Measurements from ENCODE around the gene KRABD2.

Gene KRABD2

DNA sequence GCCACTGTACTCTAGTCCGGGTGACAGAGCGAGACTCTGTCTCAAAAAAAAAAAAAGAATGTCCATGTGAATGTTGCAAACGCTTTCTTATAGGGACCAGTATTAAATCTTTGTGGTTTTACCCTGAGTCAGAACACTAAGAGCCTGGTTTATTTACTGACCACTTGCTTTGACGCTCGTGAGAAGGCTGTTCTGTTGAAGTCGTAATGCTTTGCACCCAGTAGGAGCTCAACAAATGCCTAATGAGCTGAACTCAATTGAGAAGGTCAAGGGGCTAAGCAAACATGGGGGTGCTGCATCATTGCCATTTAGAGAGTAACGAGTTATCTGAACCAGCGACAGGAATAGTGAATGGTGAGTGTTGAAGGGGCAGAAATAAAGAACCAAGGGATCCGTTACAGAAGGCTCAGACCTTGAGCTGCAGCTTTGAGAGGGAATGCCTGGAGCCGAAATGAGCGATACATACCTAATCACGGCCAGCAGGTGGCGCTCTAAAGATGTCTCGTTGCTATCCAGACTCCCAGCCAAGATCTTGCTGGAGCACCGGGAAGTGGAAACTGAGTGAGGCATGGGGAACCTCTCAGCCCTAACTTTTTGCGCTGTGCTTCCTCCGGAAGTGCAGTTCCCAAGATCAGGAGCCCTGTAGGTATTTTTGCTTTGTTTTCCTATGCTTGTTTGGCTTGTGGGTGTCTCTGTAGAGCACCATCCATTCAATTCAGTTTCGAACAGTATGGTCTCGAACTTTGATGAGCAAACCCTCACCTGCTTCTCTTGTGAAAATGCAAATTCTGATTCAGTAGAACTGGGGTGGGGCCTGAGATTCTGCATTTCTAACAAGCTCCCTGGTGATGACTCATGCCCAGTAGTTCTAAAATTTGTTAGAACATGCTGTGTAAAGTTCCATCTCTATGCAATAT is 33.7 kb upstream of the KRABD2 start:
- Mint-ChIP-seq H3K27ac (no peak overlapping the region), H3K36me3 (no peaks in the 10 kb centered on the region), H3K27me3 (peaks cover 6% of the 10 kb centered on the region), H3K4me1 (ENCODE audit: unreplicated experiment) (peaks cover 5% of the 10 kb centered on the region), H3K9me3 (no peaks in the 10 kb centered on the region), H3K4me3 (no peak overlapping the region)
- peak; percentile 90 for TF ChIP-seq CTCF (conservative IDR thresholded peaks at IDR 0.05)
- peak; percentile 88 for DNase-seq (ENCODE audit: extremely low spot score, unreplicated experiment)

DNA sequence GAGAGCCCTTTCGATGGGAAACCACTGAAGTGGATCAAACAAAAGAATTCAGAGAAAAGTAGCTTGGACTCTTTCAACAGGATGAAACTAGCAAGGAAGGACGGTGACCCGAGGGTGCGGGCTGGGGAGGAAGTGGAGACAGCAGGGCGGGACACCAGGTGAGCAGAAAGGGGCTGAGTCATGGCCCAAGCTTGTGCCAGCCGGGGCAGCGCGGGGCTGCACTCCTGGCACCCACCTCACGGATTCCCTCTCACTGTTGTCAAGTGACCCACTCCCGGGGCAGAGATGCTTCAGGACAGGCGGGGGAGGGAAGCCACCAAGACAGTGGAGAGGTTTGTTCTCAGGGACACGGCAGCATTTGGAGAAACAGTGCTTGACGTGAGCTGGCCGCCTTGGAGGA is 31.9 kb upstream of the KRABD2 start:
- Mint-ChIP-seq H3K27ac (no peak overlapping the region), H3K4me3 (no peak overlapping the region), H3K9me3 (no peaks in the 10 kb centered on the region), H3K27me3 (peaks cover 4% of the 10 kb centered on the region), H3K4me1 (ENCODE audit: unreplicated experiment) (peaks cover 5% of the 10 kb centered on the region), H3K36me3 (no peaks in the 10 kb centered on the region)
- no peak for DNase-seq (ENCODE audit: extremely low spot score, unreplicated experiment)
- TF ChIP-seq CTCF (conservative IDR thresholded peaks at IDR 0.05), result no peak

GRCh38 chr17:8406174-8406573 is 29.7 kb upstream of the KRABD2 start:
- TF ChIP-seq CTCF (conservative IDR thresholded peaks at IDR 0.05), result no peak
- Mint-ChIP-seq H3K27ac (no peak overlapping the region), H3K36me3 (no peaks in the 10 kb centered on the region), H3K9me3 (no peaks in the 10 kb centered on the region), H3K4me3 (no peak overlapping the region), H3K27me3 (peaks cover 7% of the 10 kb centered on the region), H3K4me1 (ENCODE audit: unreplicated experiment) (peaks cover 5% of the 10 kb centered on the region)
- DNase-seq (ENCODE audit: extremely low spot score, unreplicated experiment), result no peak

GRCh38 chr17:8405499-8406016 is 29.1 kb upstream of the KRABD2 start:
- no peak overlapping the region for H3K27ac Mint-ChIP-seq
- no peaks in the 10 kb centered on the region for H3K9me3 Mint-ChIP-seq
- no peak for TF ChIP-seq CTCF (conservative IDR thresholded peaks at IDR 0.05)
- H3K36me3 Mint-ChIP-seq, result no peaks in the 10 kb centered on the region
- DNase-seq (ENCODE audit: extremely low spot score, unreplicated experiment), result no peak
- peaks cover 13% of the 10 kb centered on the region for H3K27me3 Mint-ChIP-seq
- H3K4me1 Mint-ChIP-seq (ENCODE audit: unreplicated experiment), result peaks cover 5% of the 10 kb centered on the region
- no peak overlapping the region for H3K4me3 Mint-ChIP-seq

DNA sequence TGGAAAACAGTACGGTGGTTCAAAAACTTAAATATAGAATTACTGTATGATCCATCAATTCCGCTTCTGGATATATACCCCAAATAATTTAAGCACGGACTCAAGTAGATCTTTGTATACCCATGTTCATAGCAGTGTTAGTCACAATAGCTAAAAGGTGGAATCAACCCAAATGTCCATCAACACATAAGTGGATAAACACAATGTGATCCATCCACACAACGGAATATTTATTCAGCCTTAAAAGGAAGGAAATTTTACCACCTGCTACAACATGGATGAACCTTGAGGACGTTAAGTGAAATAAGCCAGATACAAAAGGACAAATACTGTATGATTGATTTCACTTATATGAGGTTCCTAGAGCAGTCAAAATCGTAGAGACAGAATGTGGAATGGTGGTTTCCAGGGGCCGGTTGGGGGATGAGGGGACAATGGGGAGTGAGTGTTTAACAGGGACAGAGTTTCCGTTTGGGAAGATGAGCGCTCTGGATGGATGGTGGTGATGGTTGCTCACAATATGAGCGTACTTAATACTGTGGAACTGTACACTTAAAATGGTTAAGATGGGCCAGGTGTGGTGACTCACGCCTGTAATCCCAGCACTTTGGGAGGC is 26.5 kb upstream of the KRABD2 start:
- H3K36me3 Mint-ChIP-seq, result no peaks in the 10 kb centered on the region
- H3K4me1 Mint-ChIP-seq (ENCODE audit: unreplicated experiment), result no peaks in the 10 kb centered on the region
- no peak overlapping the region for H3K27ac Mint-ChIP-seq
- no peaks in the 10 kb centered on the region for H3K9me3 Mint-ChIP-seq
- no peak for DNase-seq (ENCODE audit: extremely low spot score, unreplicated experiment)
- H3K4me3 Mint-ChIP-seq, result no peak overlapping the region
- TF ChIP-seq CTCF (conservative IDR thresholded peaks at IDR 0.05), result peak; percentile 1
- H3K27me3 Mint-ChIP-seq, result peaks cover 23% of the 10 kb centered on the region
